Hepatocyte (in vitro differentiated cells): ENCODE results near the gene OAS3.

ENCODE experiments used
- CTCF ChIP-seq: fragments of 200-600 bp; sonication (generic); IDR thresholded peaks from 2 replicates; pipeline ENCODE4 v1.5.1; 2016; ENCODE audit warnings: antibody characterized with exemption, mild to moderate bottlenecking; ENCODE audit not compliant: poor library complexity
- EZH2 ChIP-seq: fragments of 200-600 bp; sonication (generic); IDR thresholded peaks from 2 replicates; pipeline ENCODE4 v1.6.1; 2016; ENCODE audit warnings: antibody characterized with exemption, mild to moderate bottlenecking, borderline replicate concordance

- TF ChIP-seq CTCF (no peak), EZH2 (no peak)
Observed at GRCh38 chr12:112901271-112901670, 37.0 kb upstream of the OAS3 start.
